ENCODE measurements around the gene NDUFS5.

GRCh38 chr1:39001516-39002421, 24.4 kb upstream of the NDUFS5 start:
- TF ChIP-seq CREM (IDR thresholded peaks at IDR 0.05; ENCODE audit: low read depth), result no peak
- no peak for TF ChIP-seq CBX5 (IDR thresholded peaks at IDR 0.05; ENCODE audit: low read depth)
- no peak for TF ChIP-seq CTCF (IDR thresholded peaks at IDR 0.05 in 2 of 3, conservative IDR thresholded peaks at IDR 0.05 in 1 of 3; ENCODE audit: control insufficient read depth in 2 of 3, extremely low read depth in 1 of 3, insufficient read depth in 1 of 3, low read depth in 3 of 3, low read length in 3 of 3)
- no peak for TF ChIP-seq POLR2AphosphoS5 (IDR thresholded peaks at IDR 0.05; ENCODE audit: low read length)
